Liver (tissue), 9 donors: ENCODE measurements around the gene ANKRD9. TPM values are rescaled to one million over a fixed set of nuclear protein-coding genes. Genes with fewer than 3 reads are reported as not detected.

Source experiments
- DNase-seq: peaks from one replicate; pipeline ENCODE4 v3.0.0-alpha.2; 2017; ENCODE audit warnings: low spot score
- H3K27ac ChIP-seq, 2 donors: one replicate each; pipeline ENCODE4 v1.7.0; 2013; ENCODE audit warnings: inconsistent platforms in 2 of 2, low read length in 2 of 2, control low read depth in 1 of 2, low read depth in 1 of 2, mild to moderate bottlenecking in 1 of 2
- H3K27me3 ChIP-seq, 4 donors: one replicate each; pipeline versions ENCODE4 v1.6.1 to v1.7.0; 2013; ENCODE audit warnings: low read length in 3 of 4, inconsistent platforms in 1 of 4, mild to moderate bottlenecking in 1 of 4, moderate library complexity in 1 of 4; ENCODE audit not compliant: control insufficient read depth in 4 of 4, insufficient read depth in 4 of 4
- H3K36me3 ChIP-seq, 4 donors: one replicate each; pipeline versions ENCODE4 v1.6.1 to v1.7.0; 2013; ENCODE audit warnings: low read length in 3 of 4, mild to moderate bottlenecking in 3 of 4, low read depth in 1 of 4, moderate library complexity in 1 of 4; ENCODE audit not compliant: control insufficient read depth in 4 of 4, insufficient read depth in 3 of 4
- H3K4me1 ChIP-seq, 4 donors: one replicate each; pipeline versions ENCODE4 v1.6.1 to v1.7.0; 2013; ENCODE audit warnings: low read length in 3 of 4, mild to moderate bottlenecking in 3 of 4, moderate library complexity in 1 of 4; ENCODE audit not compliant: control insufficient read depth in 4 of 4, insufficient read depth in 4 of 4
- H3K4me3 ChIP-seq, 3 donors: one replicate each; pipeline versions ENCODE4 v1.6.1 to v1.7.0; 2013; ENCODE audit warnings: low read length in 3 of 3, control low read depth in 1 of 3, low read depth in 1 of 3, mild to moderate bottlenecking in 1 of 3
- H3K9ac ChIP-seq, 2 donors: one replicate each; pipeline ENCODE4 v1.7.0; 2013; ENCODE audit warnings: low read length in 2 of 2, mild to moderate bottlenecking in 2 of 2, moderate library complexity in 2 of 2, control low read depth in 1 of 2, low read depth in 1 of 2
- H3K9me3 ChIP-seq, 4 donors: one replicate each; pipeline versions ENCODE4 v1.6.1 to v1.7.0; 2013; ENCODE audit warnings: low read length in 3 of 4; ENCODE audit not compliant: control insufficient read depth in 4 of 4
- FOXA1 ChIP-seq: IDR thresholded peaks from 2 replicates; pipeline ENCODE4 v1.6.1; 2016; ENCODE audit warnings: antibody characterized with exemption
- FOXA2 ChIP-seq: IDR thresholded peaks from 2 replicates; pipeline ENCODE4 v1.6.1; 2016; ENCODE audit warnings: antibody characterized with exemption
- GABPA ChIP-seq, 2 donors: IDR thresholded peaks in 1 of 2; conservative IDR thresholded peaks in 1 of 2; 2 replicates each; pipeline ENCODE4 v1.6.1; 2016; ENCODE audit warnings: antibody characterized with exemption in 2 of 2, mild to moderate bottlenecking in 1 of 2, moderate library complexity in 1 of 2
- HNF4A ChIP-seq, 2 donors: conservative IDR thresholded peaks; 2 replicates each; pipeline ENCODE4 v1.6.1; 2016; ENCODE audit warnings: antibody characterized with exemption in 2 of 2, mild to moderate bottlenecking in 2 of 2
- JUND ChIP-seq, 2 donors: IDR thresholded peaks; 2 replicates each; pipeline ENCODE4 v1.6.1; 2016; ENCODE audit warnings: antibody characterized with exemption in 2 of 2
- NR2F2 ChIP-seq: IDR thresholded peaks from 2 replicates; pipeline ENCODE4 v1.6.1; 2016; ENCODE audit warnings: antibody characterized with exemption
- WGBS: extraction: QIAGEN DNeasy Blood & Tissue Kit; methylation state at CpG from one replicate; pipeline ENCODE4 v1.1.7; 2013; 5-methylcytosine and 5-hydroxymethylcytosine counted together
- polyA plus RNA-seq, 2 donors: library from polyadenylated mRNA; stranded (reverse) in 1 of 2; unstranded in 1 of 2; fragments of 200-250 nt in 1 of 2; fragments of >200 nt in 1 of 2; fragmentation: Nextera tagmentation in 1 of 2; extraction: Ambion mirVana in 1 of 2; gene quantifications; one replicate each; pipeline versions ENCODE4 v1.2.1 to v1.2.3, GENCODE V29; 2013 to 2015
- total RNA-seq, 2 donors: library from RNA; depleted of rRNA; stranded (reverse); fragments of >200 nt; gene quantifications; one replicate each; pipeline ENCODE4 v1.2.3, GENCODE V29; 2014
- TF ChIP-seq, protein P1 (sequence below): fragments of 150-350 bp; IDR thresholded peaks from 2 replicates; pipeline ENCODE4 v1.5.1; 2017; ENCODE audit warnings: improper control_type of control experiment, low read depth, low read length; ENCODE audit not compliant: missing input control
- TF ChIP-seq, protein P2 (sequence below): IDR thresholded peaks from 2 replicates; pipeline ENCODE4 v1.6.1; 2016; ENCODE audit warnings: antibody characterized with exemption
- TF ChIP-seq, protein P3 (sequence below): IDR thresholded peaks from 2 replicates; pipeline ENCODE4 v1.6.1; 2016; ENCODE audit warnings: antibody characterized with exemption, mild to moderate bottlenecking
- donor health status: healthy.
- donor health status: healthy.
- donor health status: healthy.
- donor health status: healthy.
- donor health status: healthy.

ANKRD9 gene
- total and polyA plus RNA-seq, 4 donors = 1.5 to 67.5 (median 7.5) TPM

DNA sequence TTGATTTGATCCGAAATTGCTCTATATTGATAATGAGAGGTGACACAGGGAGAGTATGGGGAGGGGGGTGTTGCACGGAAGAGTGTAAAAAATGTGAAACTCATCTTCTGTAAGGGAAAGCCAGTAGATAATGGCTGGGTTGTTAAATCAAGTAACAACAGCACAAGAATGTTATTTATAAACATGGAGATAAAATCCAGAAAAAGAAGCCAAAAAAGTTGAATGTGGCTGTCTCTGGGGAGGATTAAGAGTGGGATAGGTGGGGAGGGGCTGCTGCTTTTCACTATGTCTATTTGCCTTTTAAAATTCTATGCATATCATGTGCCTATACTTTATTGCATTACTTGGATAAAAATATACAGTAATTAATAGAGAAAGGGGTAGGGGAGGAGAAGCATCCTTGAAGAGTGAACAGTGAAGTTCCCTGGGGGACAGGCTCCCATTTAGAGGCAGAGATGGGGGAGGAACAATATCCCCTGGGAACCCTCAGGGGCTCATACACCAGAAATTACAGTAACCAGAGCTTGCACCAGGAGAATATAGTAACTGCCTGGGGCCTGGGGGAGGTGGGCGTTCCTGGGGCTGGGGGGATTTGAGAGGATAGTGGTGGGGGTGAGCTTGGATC is 39.2 kb upstream of the ANKRD9 start (continued):
- TF ChIP-seq, protein P1, sequence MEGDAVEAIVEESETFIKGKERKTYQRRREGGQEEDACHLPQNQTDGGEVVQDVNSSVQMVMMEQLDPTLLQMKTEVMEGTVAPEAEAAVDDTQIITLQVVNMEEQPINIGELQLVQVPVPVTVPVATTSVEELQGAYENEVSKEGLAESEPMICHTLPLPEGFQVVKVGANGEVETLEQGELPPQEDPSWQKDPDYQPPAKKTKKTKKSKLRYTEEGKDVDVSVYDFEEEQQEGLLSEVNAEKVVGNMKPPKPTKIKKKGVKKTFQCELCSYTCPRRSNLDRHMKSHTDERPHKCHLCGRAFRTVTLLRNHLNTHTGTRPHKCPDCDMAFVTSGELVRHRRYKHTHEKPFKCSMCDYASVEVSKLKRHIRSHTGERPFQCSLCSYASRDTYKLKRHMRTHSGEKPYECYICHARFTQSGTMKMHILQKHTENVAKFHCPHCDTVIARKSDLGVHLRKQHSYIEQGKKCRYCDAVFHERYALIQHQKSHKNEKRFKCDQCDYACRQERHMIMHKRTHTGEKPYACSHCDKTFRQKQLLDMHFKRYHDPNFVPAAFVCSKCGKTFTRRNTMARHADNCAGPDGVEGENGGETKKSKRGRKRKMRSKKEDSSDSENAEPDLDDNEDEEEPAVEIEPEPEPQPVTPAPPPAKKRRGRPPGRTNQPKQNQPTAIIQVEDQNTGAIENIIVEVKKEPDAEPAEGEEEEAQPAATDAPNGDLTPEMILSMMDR = no peak
- no peak for TF ChIP-seq NR2F2
- TF ChIP-seq HNF4A (conservative IDR thresholded peaks at IDR 0.05) = no peak
- TF ChIP-seq FOXA1 = no peak

DNA sequence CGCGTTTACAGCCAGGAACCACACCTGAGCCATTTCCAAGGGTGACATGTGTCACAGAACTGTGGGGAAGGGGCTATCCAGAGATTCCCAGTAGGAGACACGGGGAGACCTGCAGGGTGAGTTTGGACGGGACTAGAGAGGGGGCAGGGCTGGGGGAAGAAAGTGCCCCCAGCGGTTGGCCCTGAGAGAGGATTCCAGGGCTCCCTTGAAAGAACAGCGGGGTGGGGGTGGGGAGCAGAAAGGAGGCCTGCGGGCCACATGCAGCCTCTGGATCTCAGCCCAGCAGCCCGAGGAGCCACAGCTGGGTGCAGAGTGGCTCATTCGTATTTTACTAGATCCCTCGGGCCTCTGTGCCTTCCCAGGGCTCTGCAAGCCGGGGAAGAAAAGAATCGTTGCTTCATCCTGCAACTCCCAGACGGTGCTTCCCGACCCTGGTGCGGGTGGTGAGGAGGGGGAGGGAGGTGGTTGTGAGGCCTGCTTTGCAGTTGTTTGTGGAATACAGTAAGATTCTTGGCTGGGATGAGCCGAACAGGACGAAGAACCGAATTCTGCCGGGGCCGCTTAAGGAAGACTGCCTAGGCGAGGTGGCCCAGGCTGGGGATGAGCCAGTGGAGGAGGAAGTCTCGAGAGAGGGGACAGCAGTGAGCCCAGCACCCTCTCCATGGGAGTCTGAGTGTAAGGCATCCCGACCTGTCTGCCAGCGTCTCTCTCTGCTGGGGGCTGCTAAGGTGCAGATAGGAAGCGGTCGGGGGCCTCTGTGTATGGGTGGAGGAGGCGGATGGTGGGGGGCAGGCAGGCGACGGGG is 36.1 kb upstream of the ANKRD9 start:
- Histone ChIP-seq H3K27me3 (peaks cover 0 to 3% (median under 1%) of the 10 kb centered on the region in 4 donors), H3K4me3 (no peak overlapping the region), H3K9ac (no peak overlapping the region), H3K36me3 (no peaks in the 10 kb centered on the region), H3K27ac (no peak overlapping the region), H3K9me3 (no peaks in the 10 kb centered on the region), H3K4me1 (peaks cover 0 to 7% (median 1%) of the 10 kb centered on the region in 4 donors)
- TF ChIP-seq JUND (IDR thresholded peaks at IDR 0.05) (no peak), NR2F2 (no peak), GABPA (IDR thresholded peaks at IDR 0.05 in 1 of 2, conservative IDR thresholded peaks at IDR 0.05 in 1 of 2) (no peak), HNF4A (conservative IDR thresholded peaks at IDR 0.05) (no peak)
- TF ChIP-seq, protein P1 = no peak
- TF ChIP-seq, protein P2, sequence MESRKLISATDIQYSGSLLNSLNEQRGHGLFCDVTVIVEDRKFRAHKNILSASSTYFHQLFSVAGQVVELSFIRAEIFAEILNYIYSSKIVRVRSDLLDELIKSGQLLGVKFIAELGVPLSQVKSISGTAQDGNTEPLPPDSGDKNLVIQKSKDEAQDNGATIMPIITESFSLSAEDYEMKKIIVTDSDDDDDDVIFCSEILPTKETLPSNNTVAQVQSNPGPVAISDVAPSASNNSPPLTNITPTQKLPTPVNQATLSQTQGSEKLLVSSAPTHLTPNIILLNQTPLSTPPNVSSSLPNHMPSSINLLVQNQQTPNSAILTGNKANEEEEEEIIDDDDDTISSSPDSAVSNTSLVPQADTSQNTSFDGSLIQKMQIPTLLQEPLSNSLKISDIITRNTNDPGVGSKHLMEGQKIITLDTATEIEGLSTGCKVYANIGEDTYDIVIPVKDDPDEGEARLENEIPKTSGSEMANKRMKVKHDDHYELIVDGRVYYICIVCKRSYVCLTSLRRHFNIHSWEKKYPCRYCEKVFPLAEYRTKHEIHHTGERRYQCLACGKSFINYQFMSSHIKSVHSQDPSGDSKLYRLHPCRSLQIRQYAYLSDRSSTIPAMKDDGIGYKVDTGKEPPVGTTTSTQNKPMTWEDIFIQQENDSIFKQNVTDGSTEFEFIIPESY = no peak
- WGBS = 65% methylated on average over 29 of the region's 29 CpGs
- DNase-seq = no peak

DNA sequence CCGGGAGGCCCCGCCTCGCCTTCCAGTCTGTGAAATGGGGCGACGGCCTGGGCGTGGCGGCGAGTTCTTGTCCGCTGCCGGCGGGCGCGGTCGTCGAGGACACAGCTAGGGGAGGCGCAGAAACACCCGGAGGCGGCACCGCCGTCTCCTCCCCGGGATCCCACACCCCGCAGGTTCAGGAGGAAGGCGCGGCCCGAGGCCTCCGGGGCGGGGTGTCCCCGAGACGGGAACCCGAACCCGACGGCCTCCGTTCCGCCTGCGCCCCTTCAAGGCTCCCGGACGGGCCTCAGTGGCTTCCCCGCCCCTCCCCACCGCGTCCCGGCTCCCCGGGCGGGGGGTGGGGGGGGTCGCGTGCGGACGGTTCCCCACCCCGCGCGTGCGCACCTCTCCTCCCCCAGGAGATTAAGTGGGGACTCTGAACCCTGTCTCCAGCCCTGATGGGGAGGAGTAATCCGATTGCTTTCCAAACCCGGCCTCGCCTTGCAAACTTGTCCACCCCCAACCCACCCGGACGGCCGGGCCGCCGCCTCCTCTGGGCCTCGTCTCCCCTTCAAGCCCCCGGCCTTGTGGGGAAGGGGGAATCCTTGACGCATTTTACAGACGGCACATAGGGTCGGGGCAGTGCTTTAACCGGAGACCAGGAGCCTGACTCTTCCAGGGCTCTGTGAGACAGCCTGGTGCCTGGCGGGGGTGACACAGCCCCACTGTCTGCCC is 35.3 kb upstream of the ANKRD9 start:
- Histone ChIP-seq H3K9me3 (no peaks in the 10 kb centered on the region), H3K4me1 (peaks cover 0 to 7% (median 1%) of the 10 kb centered on the region in 4 donors), H3K9ac (no peak overlapping the region), H3K27ac (no peak overlapping the region), H3K4me3 (peak overlapping the region in 1 of 3 donors; percentile 24), H3K27me3 (peaks cover 0 to 3% (median under 1%) of the 10 kb centered on the region in 4 donors), H3K36me3 (no peaks in the 10 kb centered on the region)
- WGBS = 12% methylated on average over 66 of the region's 66 CpGs
- DNase-seq = no peak
- no peak for TF ChIP-seq FOXA1
- TF ChIP-seq JUND (IDR thresholded peaks at IDR 0.05) = no peak
- TF ChIP-seq, protein P3, sequence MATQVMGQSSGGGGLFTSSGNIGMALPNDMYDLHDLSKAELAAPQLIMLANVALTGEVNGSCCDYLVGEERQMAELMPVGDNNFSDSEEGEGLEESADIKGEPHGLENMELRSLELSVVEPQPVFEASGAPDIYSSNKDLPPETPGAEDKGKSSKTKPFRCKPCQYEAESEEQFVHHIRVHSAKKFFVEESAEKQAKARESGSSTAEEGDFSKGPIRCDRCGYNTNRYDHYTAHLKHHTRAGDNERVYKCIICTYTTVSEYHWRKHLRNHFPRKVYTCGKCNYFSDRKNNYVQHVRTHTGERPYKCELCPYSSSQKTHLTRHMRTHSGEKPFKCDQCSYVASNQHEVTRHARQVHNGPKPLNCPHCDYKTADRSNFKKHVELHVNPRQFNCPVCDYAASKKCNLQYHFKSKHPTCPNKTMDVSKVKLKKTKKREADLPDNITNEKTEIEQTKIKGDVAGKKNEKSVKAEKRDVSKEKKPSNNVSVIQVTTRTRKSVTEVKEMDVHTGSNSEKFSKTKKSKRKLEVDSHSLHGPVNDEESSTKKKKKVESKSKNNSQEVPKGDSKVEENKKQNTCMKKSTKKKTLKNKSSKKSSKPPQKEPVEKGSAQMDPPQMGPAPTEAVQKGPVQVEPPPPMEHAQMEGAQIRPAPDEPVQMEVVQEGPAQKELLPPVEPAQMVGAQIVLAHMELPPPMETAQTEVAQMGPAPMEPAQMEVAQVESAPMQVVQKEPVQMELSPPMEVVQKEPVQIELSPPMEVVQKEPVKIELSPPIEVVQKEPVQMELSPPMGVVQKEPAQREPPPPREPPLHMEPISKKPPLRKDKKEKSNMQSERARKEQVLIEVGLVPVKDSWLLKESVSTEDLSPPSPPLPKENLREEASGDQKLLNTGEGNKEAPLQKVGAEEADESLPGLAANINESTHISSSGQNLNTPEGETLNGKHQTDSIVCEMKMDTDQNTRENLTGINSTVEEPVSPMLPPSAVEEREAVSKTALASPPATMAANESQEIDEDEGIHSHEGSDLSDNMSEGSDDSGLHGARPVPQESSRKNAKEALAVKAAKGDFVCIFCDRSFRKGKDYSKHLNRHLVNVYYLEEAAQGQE = no peak
- TF ChIP-seq, protein P1 = no peak
- TF ChIP-seq, protein P2 = no peak
- no peak for TF ChIP-seq GABPA (IDR thresholded peaks at IDR 0.05 in 1 of 2, conservative IDR thresholded peaks at IDR 0.05 in 1 of 2)
- TF ChIP-seq FOXA2 = no peak
